ENCODE data around the gene CYP4F2. TPM values are rescaled to one million over a fixed set of nuclear protein-coding genes. Genes with fewer than 3 reads are reported as not detected.

Gene CYP4F2
- total RNA-seq, 4 donors from 2014 or later = not detected

DNA sequence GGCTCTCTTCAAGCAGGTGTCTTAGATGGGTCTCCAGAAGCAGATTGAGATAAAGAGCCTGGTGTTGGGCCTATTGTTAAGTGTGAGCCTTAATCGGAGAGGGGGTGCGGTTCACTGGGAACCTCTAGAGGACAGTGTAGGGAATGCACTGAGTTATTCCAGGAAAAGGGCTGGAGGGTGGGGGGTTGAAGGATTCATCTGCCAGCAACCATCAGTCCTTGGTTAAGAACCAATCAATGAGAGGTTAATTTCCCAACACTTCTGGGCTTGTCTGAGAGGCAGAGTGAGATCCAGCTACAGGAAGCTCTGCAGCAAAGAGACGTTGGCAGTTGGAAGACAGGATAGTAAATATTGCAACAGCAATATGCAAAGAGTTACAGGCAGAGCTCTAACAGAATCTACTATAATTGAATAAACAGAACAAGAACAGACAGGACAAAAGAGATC is 28.7 kb downstream of the CYP4F2 start:
- peaks cover 0 to 11% of the 10 kb centered on the region in 2 donors for H3K27me3 ChIP-seq
- no peaks in the 10 kb centered on the region for H3K9me3 ChIP-seq
- peak in 1 of 2 donors; percentile 36 for DNase-seq (ENCODE audit: low spot score in 2 of 2)
- peak; percentile 40 to 65 (median 51) for TF ChIP-seq CTCF (IDR thresholded peaks at IDR 0.05)
- TF ChIP-seq POLR2A (IDR thresholded peaks at IDR 0.05) = no peak
- no peaks in the 10 kb centered on the region for H3K36me3 ChIP-seq
- no peak overlapping the region for H3K27ac ChIP-seq
- H3K4me1 ChIP-seq = peaks cover 0 to 5% (median 0%) of the 10 kb centered on the region in 4 donors
- H3K4me3 ChIP-seq = no peak overlapping the region
- WGBS, 2 donors = 3% methylated on average over 3 of the region's 3 CpGs

- Histone ChIP-seq H3K9me3 (no peaks in the 10 kb centered on the region), H3K27me3 (peaks cover 0 to 11% of the 10 kb centered on the region in 2 donors), H3K4me3 (no peak overlapping the region), H3K36me3 (no peaks in the 10 kb centered on the region), H3K4me1 (peaks cover 0 to 5% (median 0%) of the 10 kb centered on the region in 4 donors), H3K27ac (no peak overlapping the region)
- WGBS, 2 donors = 45 to 55% methylated on average over 5 of the region's 5 CpGs
- TF ChIP-seq EP300 (IDR thresholded peaks at IDR 0.05) = no peak
- no peak for TF ChIP-seq CTCF (IDR thresholded peaks at IDR 0.05)
- no peak for TF ChIP-seq POLR2A (IDR thresholded peaks at IDR 0.05)
- no peak for DNase-seq (ENCODE audit: low spot score in 2 of 2)
Measured at GRCh38 chr19:15866636-15867035, 31.2 kb downstream of the CYP4F2 start.

- WGBS, 2 donors = 58 to 61% methylated on average over 5 of the region's 5 CpGs
- H3K9me3 ChIP-seq = no peaks in the 10 kb centered on the region
- no peak overlapping the region for H3K4me3 ChIP-seq
- H3K27ac ChIP-seq = no peak overlapping the region
- peaks cover 0 to 5% (median 0%) of the 10 kb centered on the region in 4 donors for H3K4me1 ChIP-seq
- no peaks in the 10 kb centered on the region for H3K36me3 ChIP-seq
- no peak for DNase-seq (ENCODE audit: low spot score in 2 of 2)
- H3K27me3 ChIP-seq = peaks cover 0 to 14% of the 10 kb centered on the region in 2 donors
- TF ChIP-seq CTCF (IDR thresholded peaks at IDR 0.05) (no peak), POLR2A (IDR thresholded peaks at IDR 0.05) (no peak), EP300 (IDR thresholded peaks at IDR 0.05) (no peak)
Measured at GRCh38 chr19:15864824-15865223, 33.0 kb downstream of the CYP4F2 start.

GRCh38 chr19:15863272-15863671 is 34.6 kb downstream of the CYP4F2 start:
- 64 to 73% methylated on average over 8 of the region's 8 CpGs for WGBS, 2 donors
- H3K4me1 ChIP-seq = no peaks in the 10 kb centered on the region
- H3K4me3 ChIP-seq = no peak overlapping the region
- no peaks in the 10 kb centered on the region for H3K36me3 ChIP-seq
- no peak for DNase-seq (ENCODE audit: low spot score in 2 of 2)
- TF ChIP-seq EP300 (IDR thresholded peaks at IDR 0.05) (no peak), CTCF (IDR thresholded peaks at IDR 0.05) (no peak), POLR2A (IDR thresholded peaks at IDR 0.05) (no peak)
- H3K27ac ChIP-seq = no peak overlapping the region
- no peaks in the 10 kb centered on the region for H3K9me3 ChIP-seq
- H3K27me3 ChIP-seq = peaks cover 0 to 14% of the 10 kb centered on the region in 2 donors

DNA sequence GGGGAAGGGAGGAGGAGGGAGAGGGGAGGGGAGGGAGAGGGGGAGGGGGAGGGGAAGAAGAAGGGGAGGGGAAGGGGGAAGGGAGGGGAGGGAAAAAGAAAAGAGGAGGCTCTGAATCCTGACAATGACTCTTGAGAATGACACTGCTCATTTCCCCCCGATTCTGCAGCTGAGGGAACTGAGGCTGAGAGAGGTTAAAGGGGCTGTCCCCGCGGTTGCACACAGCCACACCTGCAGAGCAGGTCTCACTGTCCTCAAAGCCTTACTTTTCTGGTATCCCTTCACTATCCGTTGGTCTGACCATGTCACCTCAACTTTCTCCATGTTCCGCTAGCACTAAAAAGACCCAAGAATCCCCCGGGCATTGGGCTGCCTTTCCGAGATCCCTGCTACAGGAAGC is 35.4 kb downstream of the CYP4F2 start:
- Histone ChIP-seq H3K27me3 (peaks cover 0 to 14% of the 10 kb centered on the region in 2 donors), H3K4me1 (no peaks in the 10 kb centered on the region), H3K9me3 (no peaks in the 10 kb centered on the region), H3K36me3 (no peaks in the 10 kb centered on the region), H3K4me3 (no peak overlapping the region), H3K27ac (no peak overlapping the region)
- no peak for DNase-seq (ENCODE audit: low spot score in 2 of 2)
- WGBS, 2 donors = 45 to 47% methylated on average over 7 of the region's 7 CpGs
- TF ChIP-seq POLR2A (IDR thresholded peaks at IDR 0.05) (no peak), EP300 (IDR thresholded peaks at IDR 0.05) (no peak), CTCF (IDR thresholded peaks at IDR 0.05) (no peak)

All from tibial nerve (tissue), 4 donors.